ENCODE results near the gene ANK3.

- no peak for TF ChIP-seq CTCF (conservative IDR thresholded peaks at IDR 0.05)
- TF ChIP-seq EZH2 (IDR thresholded peaks at IDR 0.05; ENCODE audit: low read depth) = no peak
These were observed 203.2 kb downstream of the ANK3 start for GRCh38 chr10:60186315-60187071.
